ENCODE measurements around the gene GLCCI1. TPM values are rescaled to one million over a fixed set of nuclear protein-coding genes. Genes with fewer than 3 reads are reported as not detected.

Gene GLCCI1
- total and polyA plus RNA-seq, 2 of the 13 experiments (the other 11 are each of a cell fraction or from before 2014, with no cell fraction given), result 1.3 to 1.7 TPM

GRCh38 chr7:8089036-8089780 lies 120.6 kb downstream of the GLCCI1 start:
- no peak overlapping the region for H3K4me2 ChIP-seq (ENCODE audit: low read depth, low read length)
- no peaks in the 10 kb centered on the region for H3K36me3 ChIP-seq (replicated peaks in 1 of 2; ENCODE audit: control insufficient read depth in 1 of 2, insufficient read depth in 2 of 2, low read length in 2 of 2)
- H3K79me2 ChIP-seq (ENCODE audit: insufficient read depth, low read length), result no peaks in the 10 kb centered on the region
- H3K4me1 ChIP-seq (ENCODE audit: insufficient read depth, low read length), result peaks cover 15% of the 10 kb centered on the region
- intact Hi-C loops (cut with micrococcal nuclease; ENCODE audit: unreplicated experiment) (no loop called here), in situ Hi-C loops (cut with HindIII; ENCODE audit: extremely low pct_ligation_motif_present, low pct_unique_long_range_greater_than_20kb) (no loop called here)
- BruUV-seq (replicated peaks), result no TSS peak
- TF ChIP-seq ZNF235 (CRISPR knock-in tag; IDR thresholded peaks at IDR 0.05; ENCODE audit: borderline replicate concordance), result no peak
- TF ChIP-seq PAX8 (CRISPR knock-in tag; IDR thresholded peaks at IDR 0.05; ENCODE audit: borderline replicate concordance), result no peak
- TF ChIP-seq NAIF1 (CRISPR knock-in tag; IDR thresholded peaks at IDR 0.05; ENCODE audit: borderline replicate concordance), result no peak
- no peak for TF ChIP-seq HDAC2 (CRISPR knock-in tag; IDR thresholded peaks at IDR 0.05)
- TF ChIP-seq, protein P1, sequence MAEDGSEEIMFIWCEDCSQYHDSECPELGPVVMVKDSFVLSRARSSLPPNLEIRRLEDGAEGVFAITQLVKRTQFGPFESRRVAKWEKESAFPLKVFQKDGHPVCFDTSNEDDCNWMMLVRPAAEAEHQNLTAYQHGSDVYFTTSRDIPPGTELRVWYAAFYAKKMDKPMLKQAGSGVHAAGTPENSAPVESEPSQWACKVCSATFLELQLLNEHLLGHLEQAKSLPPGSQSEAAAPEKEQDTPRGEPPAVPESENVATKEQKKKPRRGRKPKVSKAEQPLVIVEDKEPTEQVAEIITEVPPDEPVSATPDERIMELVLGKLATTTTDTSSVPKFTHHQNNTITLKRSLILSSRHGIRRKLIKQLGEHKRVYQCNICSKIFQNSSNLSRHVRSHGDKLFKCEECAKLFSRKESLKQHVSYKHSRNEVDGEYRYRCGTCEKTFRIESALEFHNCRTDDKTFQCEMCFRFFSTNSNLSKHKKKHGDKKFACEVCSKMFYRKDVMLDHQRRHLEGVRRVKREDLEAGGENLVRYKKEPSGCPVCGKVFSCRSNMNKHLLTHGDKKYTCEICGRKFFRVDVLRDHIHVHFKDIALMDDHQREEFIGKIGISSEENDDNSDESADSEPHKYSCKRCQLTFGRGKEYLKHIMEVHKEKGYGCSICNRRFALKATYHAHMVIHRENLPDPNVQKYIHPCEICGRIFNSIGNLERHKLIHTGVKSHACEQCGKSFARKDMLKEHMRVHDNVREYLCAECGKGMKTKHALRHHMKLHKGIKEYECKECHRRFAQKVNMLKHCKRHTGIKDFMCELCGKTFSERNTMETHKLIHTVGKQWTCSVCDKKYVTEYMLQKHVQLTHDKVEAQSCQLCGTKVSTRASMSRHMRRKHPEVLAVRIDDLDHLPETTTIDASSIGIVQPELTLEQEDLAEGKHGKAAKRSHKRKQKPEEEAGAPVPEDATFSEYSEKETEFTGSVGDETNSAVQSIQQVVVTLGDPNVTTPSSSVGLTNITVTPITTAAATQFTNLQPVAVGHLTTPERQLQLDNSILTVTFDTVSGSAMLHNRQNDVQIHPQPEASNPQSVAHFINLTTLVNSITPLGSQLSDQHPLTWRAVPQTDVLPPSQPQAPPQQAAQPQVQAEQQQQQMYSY (CRISPR knock-in tag; IDR thresholded peaks at IDR 0.05), result no peak
- no peak for TF ChIP-seq TAF1 (CRISPR knock-in tag; IDR thresholded peaks at IDR 0.05)
- no peak for TF ChIP-seq ZSCAN25 (CRISPR knock-in tag; IDR thresholded peaks at IDR 0.05)
- TF ChIP-seq SMARCC2 (IDR thresholded peaks at IDR 0.05), result no peak
- TF ChIP-seq KLF16 (CRISPR knock-in tag; IDR thresholded peaks at IDR 0.05), result no peak
- TF ChIP-seq EEA1 (CRISPR knock-in tag; IDR thresholded peaks at IDR 0.05; ENCODE audit: borderline replicate concordance), result no peak
- TF ChIP-seq SCMH1 (CRISPR knock-in tag; IDR thresholded peaks at IDR 0.05; ENCODE audit: borderline replicate concordance), result no peak
- TF ChIP-seq SRY (CRISPR knock-in tag; IDR thresholded peaks at IDR 0.05), result no peak
- TF ChIP-seq, protein P2, sequence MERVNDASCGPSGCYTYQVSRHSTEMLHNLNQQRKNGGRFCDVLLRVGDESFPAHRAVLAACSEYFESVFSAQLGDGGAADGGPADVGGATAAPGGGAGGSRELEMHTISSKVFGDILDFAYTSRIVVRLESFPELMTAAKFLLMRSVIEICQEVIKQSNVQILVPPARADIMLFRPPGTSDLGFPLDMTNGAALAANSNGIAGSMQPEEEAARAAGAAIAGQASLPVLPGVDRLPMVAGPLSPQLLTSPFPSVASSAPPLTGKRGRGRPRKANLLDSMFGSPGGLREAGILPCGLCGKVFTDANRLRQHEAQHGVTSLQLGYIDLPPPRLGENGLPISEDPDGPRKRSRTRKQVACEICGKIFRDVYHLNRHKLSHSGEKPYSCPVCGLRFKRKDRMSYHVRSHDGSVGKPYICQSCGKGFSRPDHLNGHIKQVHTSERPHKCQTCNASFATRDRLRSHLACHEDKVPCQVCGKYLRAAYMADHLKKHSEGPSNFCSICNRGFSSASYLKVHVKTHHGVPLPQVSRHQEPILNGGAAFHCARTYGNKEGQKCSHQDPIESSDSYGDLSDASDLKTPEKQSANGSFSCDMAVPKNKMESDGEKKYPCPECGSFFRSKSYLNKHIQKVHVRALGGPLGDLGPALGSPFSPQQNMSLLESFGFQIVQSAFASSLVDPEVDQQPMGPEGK (CRISPR knock-in tag; IDR thresholded peaks at IDR 0.05), result no peak
- no peak for TF ChIP-seq GPN1 (CRISPR knock-in tag; IDR thresholded peaks at IDR 0.05; ENCODE audit: borderline replicate concordance)
- no peak for TF ChIP-seq MXI1 (IDR thresholded peaks at IDR 0.05; ENCODE audit: borderline replicate concordance, low read depth, low read length)
- TF ChIP-seq ZNF891 (CRISPR knock-in tag; IDR thresholded peaks at IDR 0.05), result no peak
- POLR2A ChIA-PET, result no interaction called here
- H3K9me3 ChIP-seq (ENCODE audit: low read length), result no peaks in the 10 kb centered on the region
- H3K9ac ChIP-seq (ENCODE audit: insufficient read depth, low read depth, low read length), result no peak overlapping the region
- CTCF ChIA-PET (ENCODE audit: low intra/inter-chr PET ratio, low total read pairs), result no interaction called here
- no peak overlapping the region for H3K27ac ChIP-seq (ENCODE audit: extremely low read length, insufficient read depth, low read length)
- FAIRE-seq, result no peak
- H3K27me3 ChIP-seq (ENCODE audit: control insufficient read depth in 1 of 2, insufficient read depth in 2 of 2, low read length in 2 of 2), result no peaks in the 10 kb centered on the region
- no peak overlapping the region for H3K4me3 ChIP-seq (replicated peaks in 1 of 3; ENCODE audit: insufficient read depth in 1 of 3, low read depth in 2 of 3, low read length in 3 of 3)
- no peaks in the 10 kb centered on the region for H4K20me1 ChIP-seq (ENCODE audit: insufficient read depth, low read length)
- no peak overlapping the region for H2AFZ ChIP-seq (ENCODE audit: low read length)
- WGBS (ENCODE audit: low lambda C conversion rate), result 95% methylated on average over 6 of the region's 6 CpGs
- DNase-seq (ENCODE audit: low spot score), result no peak
- ATAC-seq, result no peak
